ENCODE results near the gene CEND1.

CEND1 gene

GRCh38 chr11:770642-771616 lies 19.0 kb downstream of the CEND1 start:
- H3K4me3 ChIP-seq (ENCODE audit: low read depth, low read length), result no peak overlapping the region
- no peak for TF ChIP-seq CTCF (IDR thresholded peaks at IDR 0.05; ENCODE audit: borderline replicate concordance, insufficient read depth, low read depth, low read length)

- H3K4me3 ChIP-seq (ENCODE audit: low read depth, low read length), result no peak overlapping the region
- TF ChIP-seq CTCF (IDR thresholded peaks at IDR 0.05; ENCODE audit: borderline replicate concordance, insufficient read depth, low read depth, low read length), result no peak
Observed at GRCh38 chr11:769887-770641, 19.8 kb downstream of the CEND1 start.

- no peak overlapping the region for H3K4me3 ChIP-seq (ENCODE audit: low read depth, low read length)
- TF ChIP-seq CTCF (IDR thresholded peaks at IDR 0.05; ENCODE audit: borderline replicate concordance, insufficient read depth, low read depth, low read length), result no peak
Observed at GRCh38 chr11:767238-767637, 22.7 kb downstream of the CEND1 start.

GRCh38 chr11:766936-767210 lies 23.0 kb downstream of the CEND1 start:
- no peak for TF ChIP-seq CTCF (IDR thresholded peaks at IDR 0.05; ENCODE audit: borderline replicate concordance, insufficient read depth, low read depth, low read length)
- H3K4me3 ChIP-seq (ENCODE audit: low read depth, low read length), result no peak overlapping the region

- no peak for TF ChIP-seq CTCF (IDR thresholded peaks at IDR 0.05; ENCODE audit: borderline replicate concordance, insufficient read depth, low read depth, low read length)
- no peak overlapping the region for H3K4me3 ChIP-seq (ENCODE audit: low read depth, low read length)
Observed at GRCh38 chr11:766106-766935, 23.6 kb downstream of the CEND1 start.

GRCh38 chr11:765802-766091 lies 24.1 kb downstream of the CEND1 start:
- H3K4me3 ChIP-seq (ENCODE audit: low read depth, low read length), result no peak overlapping the region
- TF ChIP-seq CTCF (IDR thresholded peaks at IDR 0.05; ENCODE audit: borderline replicate concordance, insufficient read depth, low read depth, low read length), result no peak

Data from GM12875 (cell line).